ENCODE data around the gene EIF5A2.

Gene EIF5A2

GRCh38 chr3:170844377-170844776, 64.1 kb downstream of the EIF5A2 start:
- DNase-seq, result no peak

- no peak for DNase-seq
Observed at GRCh38 chr3:170840291-170840859, 68.1 kb downstream of the EIF5A2 start.

- no peak for DNase-seq
Observed at GRCh38 chr3:170839518-170840100, 68.8 kb downstream of the EIF5A2 start.

Data from CD4-positive, alpha-beta T cell treated with Interleukin-21 for 1 hour (primary cell).